ENCODE measurements around the gene NRL. TPM values are rescaled to one million over a fixed set of nuclear protein-coding genes. Genes with fewer than 3 reads are reported as not detected.

The NRL gene
- total RNA-seq, 3 donors from 2014 or later (not counting 1 experiment from before 2014, with no cell fraction given), result 0.78 to 3.3 (median 2.8) TPM

DNA sequence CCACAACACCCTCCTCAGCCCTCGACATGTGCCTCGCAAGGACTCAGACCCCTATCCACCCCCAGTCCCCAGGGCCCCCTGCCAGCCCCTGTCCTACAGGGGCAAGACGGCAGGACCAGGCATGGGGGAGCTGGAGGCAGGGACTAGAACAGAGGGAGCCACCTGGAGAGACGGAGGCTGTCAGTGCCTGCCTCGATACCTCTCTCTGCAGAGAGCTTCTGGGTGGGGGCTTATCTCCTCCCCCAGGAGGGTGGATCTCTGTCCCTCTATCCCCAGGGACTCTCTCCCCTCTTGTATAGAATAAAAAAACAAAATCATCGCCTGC is 45.4 kb downstream of the NRL start:
- intact Hi-C loops (cut with micrococcal nuclease), result no loop called here
- Mint-ChIP-seq H3K4me3 (no peak overlapping the region), H3K27me3 (ENCODE audit: low read depth in 2 of 2) (peaks cover 0 to 7% of the 10 kb centered on the region in 2 donors), H3K4me1 (no peaks in the 10 kb centered on the region), H3K27ac (peak overlapping the region in 1 of 2 donors; percentile 36), H3K9me3 (no peaks in the 10 kb centered on the region), H3K36me3 (no peaks in the 10 kb centered on the region)
- no peaks in the 10 kb centered on the region for H3K36me3 ChIP-seq (ENCODE audit: control insufficient read depth, insufficient read depth, low read length)
- WGBS (ENCODE audit: insufficient coverage), result 88% methylated on average over 5 of the region's 6 CpGs
- no peak overlapping the region for H3K27ac ChIP-seq (ENCODE audit: low read length)
- no peaks in the 10 kb centered on the region for H3K4me1 ChIP-seq (ENCODE audit: control insufficient read depth, insufficient read depth, low read length)
- no peak for DNase-seq
- H3K9me3 ChIP-seq (ENCODE audit: control insufficient read depth, insufficient read depth, low read length), result no peaks in the 10 kb centered on the region
- ATAC-seq, result no peak
- H3K27me3 ChIP-seq (ENCODE audit: control insufficient read depth, insufficient read depth, low read length), result no peaks in the 10 kb centered on the region
- no peak overlapping the region for H3K4me3 ChIP-seq (ENCODE audit: low read length)
- TF ChIP-seq, protein P1, sequence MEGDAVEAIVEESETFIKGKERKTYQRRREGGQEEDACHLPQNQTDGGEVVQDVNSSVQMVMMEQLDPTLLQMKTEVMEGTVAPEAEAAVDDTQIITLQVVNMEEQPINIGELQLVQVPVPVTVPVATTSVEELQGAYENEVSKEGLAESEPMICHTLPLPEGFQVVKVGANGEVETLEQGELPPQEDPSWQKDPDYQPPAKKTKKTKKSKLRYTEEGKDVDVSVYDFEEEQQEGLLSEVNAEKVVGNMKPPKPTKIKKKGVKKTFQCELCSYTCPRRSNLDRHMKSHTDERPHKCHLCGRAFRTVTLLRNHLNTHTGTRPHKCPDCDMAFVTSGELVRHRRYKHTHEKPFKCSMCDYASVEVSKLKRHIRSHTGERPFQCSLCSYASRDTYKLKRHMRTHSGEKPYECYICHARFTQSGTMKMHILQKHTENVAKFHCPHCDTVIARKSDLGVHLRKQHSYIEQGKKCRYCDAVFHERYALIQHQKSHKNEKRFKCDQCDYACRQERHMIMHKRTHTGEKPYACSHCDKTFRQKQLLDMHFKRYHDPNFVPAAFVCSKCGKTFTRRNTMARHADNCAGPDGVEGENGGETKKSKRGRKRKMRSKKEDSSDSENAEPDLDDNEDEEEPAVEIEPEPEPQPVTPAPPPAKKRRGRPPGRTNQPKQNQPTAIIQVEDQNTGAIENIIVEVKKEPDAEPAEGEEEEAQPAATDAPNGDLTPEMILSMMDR (IDR thresholded peaks at IDR 0.05), result no peak

DNA sequence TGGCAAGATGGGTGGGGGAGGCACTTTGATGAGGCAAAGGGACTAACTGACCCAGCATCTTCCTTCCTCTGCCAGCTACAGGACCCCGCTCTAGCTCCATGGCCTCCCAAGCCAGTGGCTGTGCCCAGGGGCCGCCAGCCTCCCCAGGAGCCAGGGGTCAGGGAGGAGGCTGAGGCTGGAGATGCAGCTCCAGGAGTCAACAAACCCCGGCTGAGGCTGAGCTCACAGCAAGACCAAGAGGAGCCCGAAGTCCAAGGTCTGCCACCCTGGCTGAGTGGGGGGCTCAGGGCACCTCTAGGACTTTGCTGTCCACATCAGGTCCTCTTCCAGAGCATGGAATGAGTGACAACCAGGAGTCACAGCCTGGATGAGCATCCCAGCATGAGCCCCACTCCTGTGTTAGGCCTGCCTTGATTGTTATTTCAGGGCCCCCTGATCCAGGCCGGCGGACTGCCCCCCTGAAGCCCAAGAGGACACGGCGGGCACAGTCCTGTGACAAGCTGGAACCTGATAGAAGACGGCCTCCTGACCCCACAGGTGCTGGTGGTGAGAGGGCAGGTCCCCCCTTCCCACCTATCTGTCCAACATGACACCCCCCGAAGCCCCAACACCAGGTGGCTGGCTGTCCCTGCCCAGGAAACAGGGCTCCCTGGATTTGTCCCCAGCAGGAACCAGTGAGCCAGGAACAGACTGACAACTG is 45.9 kb downstream of the NRL start:
- DNase-seq (no peak), ATAC-seq (no peak)
- Histone ChIP-seq H3K27me3 (ENCODE audit: control insufficient read depth, insufficient read depth, low read length) (no peaks in the 10 kb centered on the region), H3K4me1 (ENCODE audit: control insufficient read depth, insufficient read depth, low read length) (no peaks in the 10 kb centered on the region), H3K36me3 (ENCODE audit: control insufficient read depth, insufficient read depth, low read length) (no peaks in the 10 kb centered on the region), H3K27ac (ENCODE audit: low read length) (no peak overlapping the region), H3K4me3 (ENCODE audit: low read length) (no peak overlapping the region), H3K9me3 (ENCODE audit: control insufficient read depth, insufficient read depth, low read length) (no peaks in the 10 kb centered on the region)
- TF ChIP-seq, protein P1 (IDR thresholded peaks at IDR 0.05), result no peak
- Mint-ChIP-seq H3K27ac (no peak overlapping the region), H3K4me1 (no peaks in the 10 kb centered on the region), H3K27me3 (ENCODE audit: low read depth in 2 of 2) (peaks cover 0 to 7% of the 10 kb centered on the region in 2 donors), H3K4me3 (no peak overlapping the region), H3K9me3 (no peaks in the 10 kb centered on the region), H3K36me3 (no peaks in the 10 kb centered on the region)
- WGBS (ENCODE audit: insufficient coverage), result 87% methylated on average over 10 of the region's 10 CpGs
- intact Hi-C loops (cut with micrococcal nuclease), result no loop called here

DNA sequence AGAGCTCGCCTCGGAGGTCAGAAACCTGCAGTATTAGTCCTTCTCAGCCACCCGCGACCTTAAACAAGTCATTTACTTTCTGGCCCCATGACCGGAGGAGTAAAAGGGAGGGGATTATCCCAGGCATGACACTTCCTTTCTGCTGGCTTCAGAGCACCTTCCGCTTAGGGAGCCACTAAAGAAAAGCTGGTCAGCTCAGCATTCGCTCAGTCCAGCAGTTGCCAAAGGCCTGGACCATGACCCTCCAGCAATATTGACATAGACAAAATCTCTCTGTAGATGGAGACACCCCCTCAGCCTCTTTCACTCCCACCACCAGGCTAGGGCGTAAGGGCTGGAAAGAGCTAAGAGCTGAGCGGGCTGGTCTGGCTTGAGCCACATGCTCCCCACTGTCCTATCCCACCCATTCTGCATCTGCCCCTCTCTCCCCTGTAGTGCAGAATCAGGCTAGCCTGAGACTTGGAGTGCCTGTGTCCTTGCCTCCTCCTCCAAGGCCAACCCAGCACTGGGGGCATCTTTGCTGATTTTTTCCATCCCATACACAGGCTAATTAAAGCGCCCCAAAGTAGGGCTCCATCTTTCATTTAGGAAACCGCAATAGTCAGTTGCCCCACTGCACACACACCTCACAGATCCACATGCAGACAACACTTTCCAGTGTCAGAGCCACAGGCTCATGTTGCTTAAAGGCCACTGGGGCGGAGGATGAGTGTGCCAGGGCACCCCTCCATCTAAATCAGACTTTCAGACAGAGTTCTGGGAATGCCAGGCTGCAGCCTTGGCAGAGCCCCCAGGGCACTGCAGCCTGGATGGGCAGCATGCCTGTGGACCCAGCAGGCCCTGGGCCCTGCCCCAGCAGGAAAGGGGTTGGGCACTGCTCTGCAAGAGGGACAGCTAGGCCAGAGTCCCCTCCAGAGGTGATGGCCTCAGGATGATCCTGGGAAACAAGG is 47.3 kb downstream of the NRL start:
- H3K27ac ChIP-seq (ENCODE audit: low read length), result no peak overlapping the region
- WGBS (ENCODE audit: insufficient coverage), result 92% methylated on average over 12 of the region's 12 CpGs
- Mint-ChIP-seq H3K27me3 (ENCODE audit: low read depth in 2 of 2) (peaks cover 0 to 7% of the 10 kb centered on the region in 2 donors), H3K9me3 (no peaks in the 10 kb centered on the region), H3K4me1 (no peaks in the 10 kb centered on the region), H3K36me3 (no peaks in the 10 kb centered on the region), H3K4me3 (no peak overlapping the region), H3K27ac (no peak overlapping the region)
- intact Hi-C loops (cut with micrococcal nuclease), result no loop called here
- no peaks in the 10 kb centered on the region for H3K4me1 ChIP-seq (ENCODE audit: control insufficient read depth, insufficient read depth, low read length)
- no peaks in the 10 kb centered on the region for H3K27me3 ChIP-seq (ENCODE audit: control insufficient read depth, insufficient read depth, low read length)
- TF ChIP-seq, protein P1 (IDR thresholded peaks at IDR 0.05), result no peak
- H3K4me3 ChIP-seq (ENCODE audit: low read length), result no peak overlapping the region
- ATAC-seq, result no peak
- H3K36me3 ChIP-seq (ENCODE audit: control insufficient read depth, insufficient read depth, low read length), result no peaks in the 10 kb centered on the region
- no peak for DNase-seq
- H3K9me3 ChIP-seq (ENCODE audit: control insufficient read depth, insufficient read depth, low read length), result no peaks in the 10 kb centered on the region

Data from natural killer cell (primary cell).